Osteoblast (primary cell): Measurements from ENCODE around the gene U2AF2. TPM values are rescaled to one million over a fixed set of nuclear protein-coding genes. Genes with fewer than 3 reads are reported as not detected.
A peak's percentile ranks its signal among the peaks of the same experiment; 100 is the strongest.

Experiments used
- DNase-seq: peaks from one replicate; pipeline ENCODE4 v3.0.0; 2011; ENCODE audit warnings: low spot score, mixed read lengths; ENCODE audit not compliant: insufficient read length; ENCODE audit errors: missing footprints
- H2AFZ ChIP-seq: 2 replicates; pipeline ENCODE4 v1.6.0; 2011; ENCODE audit warnings: mild to moderate bottlenecking, low read length
- H3K27ac ChIP-seq: 2 replicates; pipeline ENCODE4 v1.5.1; 2011; ENCODE audit warnings: mild to moderate bottlenecking, low read depth, low read length, moderate library complexity
- H3K27me3 ChIP-seq: 2 replicates; pipeline ENCODE4 v1.6.0; 2012; ENCODE audit warnings: mild to moderate bottlenecking, control low read depth, inconsistent platforms, low read length, moderate library complexity; ENCODE audit not compliant: insufficient read depth
- H3K36me3 ChIP-seq: 2 replicates; pipeline ENCODE4 v1.5.1; 2011; ENCODE audit warnings: mild to moderate bottlenecking, low read length, control low read depth, moderate library complexity; ENCODE audit not compliant: insufficient read depth
- H3K4me1 ChIP-seq: 2 replicates; pipeline ENCODE4 v1.5.1; 2011; ENCODE audit warnings: mild to moderate bottlenecking, low read length, control low read depth, moderate library complexity; ENCODE audit not compliant: insufficient read depth
- H3K4me2 ChIP-seq: 2 replicates; pipeline ENCODE4 v1.6.0; 2011; ENCODE audit warnings: mild to moderate bottlenecking, low read length; ENCODE audit not compliant: insufficient read depth
- H3K4me3 ChIP-seq: fragments of 200-600 bp; sonication (generic); 3 replicates; pipeline ENCODE4 v1.5.1; 2012; ENCODE audit warnings: mild to moderate bottlenecking, low read length, inconsistent platforms; ENCODE audit not compliant: insufficient read depth
- H3K79me2 ChIP-seq: 2 replicates; pipeline ENCODE4 v1.6.0; 2012; ENCODE audit warnings: mild to moderate bottlenecking, low read length, control low read depth, inconsistent platforms; ENCODE audit not compliant: insufficient read depth
- H3K9me3 ChIP-seq: 2 replicates; pipeline ENCODE4 v1.5.1; 2011; ENCODE audit warnings: low read depth, low read length, control low read depth
- H4K20me1 ChIP-seq: 2 replicates; pipeline ENCODE4 v1.6.0; 2012; ENCODE audit warnings: mild to moderate bottlenecking, low read length, control low read depth; ENCODE audit not compliant: insufficient read depth
- CTCF ChIP-seq: IDR thresholded peaks from 2 replicates; pipeline ENCODE4 v1.5.1; 2011; ENCODE audit warnings: mild to moderate bottlenecking, low read depth, low read length, moderate library complexity; ENCODE audit errors: extremely low read depth
- total RNA-seq: library from RNA; depleted of rRNA; stranded (reverse); fragments of >200 nt; gene quantifications from 2 replicates; pipeline ENCODE4 v1.2.3, GENCODE V29; 2012

U2AF2 gene
- total RNA-seq, 1 donor = 70.2 TPM

DNA sequence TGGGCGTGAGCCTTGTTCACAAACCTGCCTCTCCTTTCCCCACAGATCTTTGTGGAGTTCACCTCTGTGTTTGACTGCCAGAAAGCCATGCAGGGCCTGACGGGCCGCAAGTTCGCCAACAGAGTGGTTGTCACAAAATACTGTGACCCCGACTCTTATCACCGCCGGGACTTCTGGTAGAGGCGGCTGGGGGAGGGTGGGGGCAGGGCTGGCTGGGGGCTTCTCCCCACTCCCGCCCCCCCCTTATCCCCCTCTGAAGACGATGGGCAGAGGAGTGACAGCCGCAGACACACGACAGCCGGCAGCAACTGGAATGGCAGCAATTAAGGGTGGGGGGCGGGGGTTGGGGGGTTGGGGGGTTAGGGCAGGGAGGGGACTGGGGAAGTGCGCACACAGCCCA is 19.1 kb downstream of the U2AF2 start:
- Histone ChIP-seq H3K4me2 (no peak overlapping the region), H3K4me3 (no peak overlapping the region), H2AFZ (no peak overlapping the region), H4K20me1 (peaks cover 77% of the 10 kb centered on the region), H3K4me1 (peaks cover 32% of the 10 kb centered on the region), H3K9me3 (no peaks in the 10 kb centered on the region), H3K27ac (no peak overlapping the region), H3K36me3 (peaks cover 42% of the 10 kb centered on the region), H3K79me2 (peaks cover 89% of the 10 kb centered on the region), H3K27me3 (no peaks in the 10 kb centered on the region)
- no peak for TF ChIP-seq CTCF
- no peak for DNase-seq

DNA sequence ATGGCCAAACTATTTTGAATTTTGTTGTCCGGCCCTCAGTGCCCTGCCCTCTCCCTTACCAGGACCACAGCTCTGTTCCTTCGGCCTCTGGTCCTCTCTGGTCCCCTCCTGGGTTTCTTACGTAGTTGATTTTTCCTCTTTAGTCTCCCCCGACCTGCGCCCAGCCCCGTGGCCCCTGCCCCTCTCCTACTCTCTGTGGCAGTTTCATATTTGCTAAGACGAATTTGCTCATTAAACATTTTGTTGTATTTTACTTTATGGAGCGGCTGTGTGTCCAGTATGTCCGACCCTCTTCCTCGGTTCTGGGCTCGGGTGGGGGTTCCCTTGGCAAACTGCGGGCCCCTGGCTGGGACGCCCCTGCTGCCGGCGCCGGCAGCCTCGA is 19.6 kb downstream of the U2AF2 start:
- peak overlapping the region; percentile 97 for H3K4me3 ChIP-seq
- H3K79me2 ChIP-seq = peaks cover 89% of the 10 kb centered on the region
- peaks cover 32% of the 10 kb centered on the region for H3K4me1 ChIP-seq
- peaks cover 41% of the 10 kb centered on the region for H3K36me3 ChIP-seq
- peak overlapping the region; percentile 53 for H3K27ac ChIP-seq
- DNase-seq = no peak
- H3K27me3 ChIP-seq = no peaks in the 10 kb centered on the region
- peak overlapping the region; percentile 98 for H3K4me2 ChIP-seq
- H2AFZ ChIP-seq = no peak overlapping the region
- H3K9me3 ChIP-seq = no peaks in the 10 kb centered on the region
- no peak for TF ChIP-seq CTCF
- H4K20me1 ChIP-seq = peaks cover 78% of the 10 kb centered on the region

DNA sequence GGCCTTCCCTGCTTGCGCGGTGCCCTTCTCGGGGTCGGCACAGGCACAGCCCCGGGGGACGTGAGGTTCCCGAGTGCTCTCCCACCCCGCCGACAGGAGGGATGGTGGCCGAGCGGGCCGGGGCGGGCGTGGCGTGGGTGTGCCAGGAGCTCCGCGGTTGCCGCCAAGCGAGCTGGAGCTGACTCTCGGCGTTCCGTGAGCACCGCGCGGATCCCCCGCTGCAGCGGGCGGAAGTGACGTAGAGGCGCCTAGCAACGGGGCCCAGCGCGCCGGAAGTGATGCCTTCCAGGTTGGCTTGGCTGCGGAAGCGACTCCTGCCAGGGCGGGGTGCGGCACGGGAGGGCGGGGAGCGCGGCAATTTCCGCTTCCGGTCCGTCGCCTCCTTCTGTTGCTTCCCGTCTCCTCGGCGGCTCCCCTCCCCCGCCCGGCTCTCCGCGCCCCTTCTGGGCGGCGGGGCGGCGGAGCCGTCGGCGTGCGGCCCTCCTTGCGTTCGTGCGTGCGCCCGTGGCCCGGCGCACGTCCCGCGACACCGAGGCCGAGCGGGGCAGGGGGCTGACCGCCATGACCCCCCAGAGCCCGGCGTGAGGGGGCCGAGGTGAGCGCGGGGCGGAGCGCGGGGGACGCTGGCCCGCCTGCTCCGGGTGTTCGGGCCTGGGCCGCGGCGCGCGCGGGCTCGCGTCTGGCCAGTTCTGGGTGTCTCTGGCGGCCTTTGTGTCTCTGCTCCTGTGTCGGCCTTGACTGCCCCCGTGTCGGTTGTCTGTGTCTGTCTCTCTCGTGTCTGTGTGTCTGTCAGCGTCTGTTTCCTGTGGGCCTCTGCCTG is 20.2 kb downstream of the U2AF2 start, which contains the start of gene EPN1:
EPN1 (plus strand) TSS at position 386 of the 820 bp plus-strand sequence. CDS start 3,402 bp downstream, outside the sequence.
- Histone ChIP-seq H3K4me1 (peaks cover 32% of the 10 kb centered on the region), H3K9me3 (no peaks in the 10 kb centered on the region), H3K36me3 (peaks cover 41% of the 10 kb centered on the region), H3K79me2 (peaks cover 89% of the 10 kb centered on the region), H2AFZ (peak within 1 kb of the TSS; percentile 74), H3K4me3 (peak within 1 kb of the TSS; percentile 97), H3K27me3 (no peaks in the 10 kb centered on the region), H3K4me2 (peak within 1 kb of the TSS; percentile 98), H4K20me1 (peaks cover 78% of the 10 kb centered on the region), H3K27ac (peak within 1 kb of the TSS; percentile 85)
- DNase-seq = peak; percentile 100
- TF ChIP-seq CTCF = no peak

DNA sequence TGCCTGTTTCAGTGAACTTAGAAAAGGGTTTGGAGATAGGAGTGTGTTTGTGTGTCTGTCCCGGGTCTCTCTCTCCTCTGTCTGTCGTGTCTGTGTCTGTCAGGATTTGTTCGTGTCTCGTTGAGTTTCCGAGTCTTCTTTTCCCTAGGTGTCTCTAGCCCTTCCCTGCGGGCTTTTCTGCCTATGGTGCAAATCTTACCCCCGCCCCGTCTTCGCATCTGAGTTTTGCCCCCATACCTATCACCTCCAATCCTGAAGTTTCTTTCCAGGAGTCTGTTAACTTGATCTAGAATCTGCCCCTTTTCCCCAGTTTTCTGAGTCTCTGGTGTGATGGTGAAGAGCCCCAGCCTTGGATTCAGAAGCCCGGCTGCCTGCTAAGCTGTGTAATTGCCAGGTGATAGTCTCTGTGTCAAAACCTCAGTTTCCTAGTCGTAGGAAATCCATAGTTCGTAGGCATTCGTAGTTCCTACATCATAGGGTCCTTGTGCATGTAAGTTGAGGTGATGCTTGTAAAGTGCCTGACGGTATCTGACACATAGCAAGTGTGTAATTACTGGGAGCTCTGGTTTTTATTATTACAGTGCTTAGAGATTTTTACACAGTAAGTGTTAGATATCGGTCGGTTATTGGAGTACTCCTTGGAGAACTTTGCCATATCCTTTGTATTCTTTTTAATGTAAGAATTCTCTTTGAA is 21.0 kb downstream of the U2AF2 start:
- no peak for DNase-seq
- Histone ChIP-seq H3K79me2 (peaks cover 89% of the 10 kb centered on the region), H3K4me2 (peak overlapping the region; percentile 98), H3K4me1 (peaks cover 32% of the 10 kb centered on the region), H3K4me3 (peak overlapping the region; percentile 97), H3K9me3 (no peaks in the 10 kb centered on the region), H3K36me3 (peaks cover 37% of the 10 kb centered on the region), H4K20me1 (peaks cover 78% of the 10 kb centered on the region), H3K27me3 (no peaks in the 10 kb centered on the region), H2AFZ (peak overlapping the region; percentile 74), H3K27ac (peak overlapping the region; percentile 85)
- no peak for TF ChIP-seq CTCF
